ENCODE results near the gene ABCC4. TPM values are rescaled to one million over a fixed set of nuclear protein-coding genes. Genes with fewer than 3 reads are reported as not detected.

The ABCC4 gene
- total RNA-seq, 1 donor from 2014 or later: 12.9 TPM

GRCh38 chr13:95075506-95075905, 225.7 kb downstream of the ABCC4 start:
- no peak for DNase-seq (ENCODE audit: extremely low read depth, low read depth, low spot score)

GRCh38 chr13:95074820-95075219, 226.4 kb downstream of the ABCC4 start:
- DNase-seq (ENCODE audit: extremely low read depth, low read depth, low spot score): no peak

DNA sequence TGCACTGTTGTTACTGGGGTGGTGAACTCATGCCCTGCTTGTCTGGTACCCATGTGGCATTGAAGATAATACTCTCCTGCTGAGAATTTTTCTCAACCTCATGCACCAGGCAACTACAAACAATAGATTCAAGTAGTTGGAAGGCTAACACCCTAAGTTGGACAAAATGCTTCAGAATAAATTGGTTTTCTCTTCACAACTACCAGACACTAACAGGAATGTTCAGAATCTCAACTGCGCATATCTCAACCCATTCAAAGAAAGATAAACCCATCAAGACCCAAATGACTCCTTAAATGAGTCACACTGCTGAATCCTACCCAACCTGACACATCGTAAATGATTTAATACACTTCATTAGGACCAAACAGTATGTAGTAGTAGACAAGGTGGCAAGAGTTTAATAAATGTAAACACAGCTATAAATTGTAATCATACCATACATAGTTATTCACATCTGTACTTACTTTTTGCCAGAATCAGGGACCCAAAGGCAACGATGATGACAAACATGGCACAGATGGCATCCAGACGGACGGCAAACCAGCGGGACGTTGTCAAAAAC, 227.4 kb downstream of the ABCC4 start:
- DNase-seq (ENCODE audit: extremely low read depth, low read depth, low spot score): no peak

- DNase-seq (ENCODE audit: extremely low read depth, low read depth, low spot score): no peak
Measured at GRCh38 chr13:95067303-95067702, 233.9 kb downstream of the ABCC4 start.

- DNase-seq (ENCODE audit: extremely low read depth, low read depth, low spot score): no peak
Measured at GRCh38 chr13:95060014-95060519, 241.2 kb downstream of the ABCC4 start.

GRCh38 chr13:95059306-95059705, 241.9 kb downstream of the ABCC4 start:
- DNase-seq (ENCODE audit: extremely low read depth, low read depth, low spot score): no peak

GRCh38 chr13:95058680-95059079, 242.6 kb downstream of the ABCC4 start:
- no peak for DNase-seq (ENCODE audit: extremely low read depth, low read depth, low spot score)

DNA sequence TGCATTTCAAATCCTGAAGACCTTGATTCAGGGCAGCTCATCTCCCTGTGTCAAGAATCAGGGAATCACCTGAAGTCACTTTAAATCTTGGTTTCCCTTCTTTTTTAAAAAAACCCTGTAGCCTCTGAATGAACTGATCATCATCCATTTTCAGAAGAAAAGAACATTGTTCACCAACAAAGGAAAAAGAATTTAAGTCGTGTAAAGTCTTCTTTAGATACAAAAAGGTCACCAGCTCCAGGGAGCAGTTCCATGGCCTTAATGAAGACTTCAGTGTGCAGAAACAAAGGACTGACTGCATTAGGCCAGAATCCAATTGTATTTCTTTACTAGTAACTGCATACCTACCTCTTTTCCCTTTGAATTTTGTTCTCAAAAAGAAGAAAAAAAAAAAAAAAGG, 245.0 kb downstream of the ABCC4 start:
- DNase-seq (ENCODE audit: extremely low read depth, low read depth, low spot score): no peak

GRCh38 chr13:95050800-95051615, 250.2 kb downstream of the ABCC4 start:
- DNase-seq (ENCODE audit: extremely low read depth, low read depth, low spot score): no peak

DNA sequence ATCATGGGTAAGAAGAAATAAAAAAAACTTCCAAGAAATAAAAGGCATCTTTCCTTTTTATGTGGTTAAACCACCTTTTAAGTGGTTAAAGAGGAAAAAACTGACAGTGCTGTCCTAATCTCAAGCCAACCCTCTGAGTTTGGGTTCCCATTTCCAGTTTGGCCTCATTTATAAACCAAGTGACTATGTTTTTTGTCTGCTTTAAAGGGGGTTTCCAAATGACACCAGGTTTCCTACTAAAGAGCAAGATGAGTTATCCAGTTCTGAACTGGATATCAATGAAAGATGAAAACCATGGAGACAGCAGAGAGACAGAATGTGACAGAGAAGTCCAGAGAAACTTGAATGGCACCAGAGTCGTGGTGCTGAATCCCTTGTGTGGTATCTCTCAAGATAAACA, 251.5 kb downstream of the ABCC4 start:
- no peak for DNase-seq (ENCODE audit: extremely low read depth, low read depth, low spot score)

DNA sequence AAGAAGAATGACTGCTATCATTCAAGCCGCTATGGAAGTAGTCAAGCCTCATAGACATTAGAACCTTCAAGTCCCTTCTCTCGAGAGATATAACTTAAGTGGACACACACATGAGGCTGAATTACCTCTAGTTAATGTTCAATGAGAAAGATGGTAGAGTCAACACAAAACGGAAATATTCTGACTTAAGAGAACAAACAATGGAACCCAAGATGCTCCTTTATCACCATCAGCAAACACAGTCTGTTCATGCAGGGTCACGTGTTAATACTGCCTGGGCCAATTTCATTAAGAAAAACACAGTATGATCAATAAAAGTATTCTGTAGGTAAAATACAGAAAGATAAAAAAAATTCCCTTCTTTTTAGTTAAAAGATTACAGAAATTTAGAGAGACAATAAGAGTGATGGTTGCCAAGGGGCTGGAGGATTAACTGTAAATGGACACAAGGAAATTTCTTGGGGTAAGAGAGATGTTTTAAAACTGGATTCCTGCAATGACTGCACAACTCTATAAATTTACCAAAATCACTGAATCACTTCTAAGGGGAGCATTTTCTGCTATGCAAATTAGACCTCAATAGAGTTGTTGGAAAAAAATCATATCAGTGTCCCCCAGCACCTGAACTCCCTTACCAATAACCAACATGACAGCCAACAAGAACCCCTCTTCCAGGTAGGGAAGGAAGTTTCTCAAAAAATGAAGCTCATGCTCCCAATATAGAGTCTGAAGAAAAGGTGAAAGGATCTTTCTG, 256.6 kb downstream of the ABCC4 start:
- no peak for DNase-seq (ENCODE audit: extremely low read depth, low read depth, low spot score)

- DNase-seq (ENCODE audit: extremely low read depth, low read depth, low spot score): no peak
Measured at GRCh38 chr13:95039415-95039814, 261.8 kb downstream of the ABCC4 start.

DNA sequence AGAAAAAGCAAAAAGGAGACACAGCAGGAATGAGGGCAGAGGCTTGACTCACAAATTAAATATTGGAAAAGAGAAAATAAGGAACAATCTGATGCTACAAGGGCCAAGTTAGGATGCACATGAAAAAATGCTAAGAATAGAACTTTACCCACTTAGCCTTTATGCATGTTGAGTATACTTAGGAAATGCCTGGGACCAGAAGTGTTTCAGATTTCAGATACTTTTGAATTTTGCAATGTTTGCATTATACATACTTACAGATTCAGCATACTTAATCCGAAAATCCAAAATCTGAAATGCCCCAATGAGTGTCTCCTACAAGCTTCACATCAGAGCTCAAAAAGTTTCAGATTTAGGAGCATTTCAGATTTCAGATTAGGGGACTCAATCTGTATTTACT, 262.3 kb downstream of the ABCC4 start:
- DNase-seq (ENCODE audit: extremely low read depth, low read depth, low spot score): no peak

DNA sequence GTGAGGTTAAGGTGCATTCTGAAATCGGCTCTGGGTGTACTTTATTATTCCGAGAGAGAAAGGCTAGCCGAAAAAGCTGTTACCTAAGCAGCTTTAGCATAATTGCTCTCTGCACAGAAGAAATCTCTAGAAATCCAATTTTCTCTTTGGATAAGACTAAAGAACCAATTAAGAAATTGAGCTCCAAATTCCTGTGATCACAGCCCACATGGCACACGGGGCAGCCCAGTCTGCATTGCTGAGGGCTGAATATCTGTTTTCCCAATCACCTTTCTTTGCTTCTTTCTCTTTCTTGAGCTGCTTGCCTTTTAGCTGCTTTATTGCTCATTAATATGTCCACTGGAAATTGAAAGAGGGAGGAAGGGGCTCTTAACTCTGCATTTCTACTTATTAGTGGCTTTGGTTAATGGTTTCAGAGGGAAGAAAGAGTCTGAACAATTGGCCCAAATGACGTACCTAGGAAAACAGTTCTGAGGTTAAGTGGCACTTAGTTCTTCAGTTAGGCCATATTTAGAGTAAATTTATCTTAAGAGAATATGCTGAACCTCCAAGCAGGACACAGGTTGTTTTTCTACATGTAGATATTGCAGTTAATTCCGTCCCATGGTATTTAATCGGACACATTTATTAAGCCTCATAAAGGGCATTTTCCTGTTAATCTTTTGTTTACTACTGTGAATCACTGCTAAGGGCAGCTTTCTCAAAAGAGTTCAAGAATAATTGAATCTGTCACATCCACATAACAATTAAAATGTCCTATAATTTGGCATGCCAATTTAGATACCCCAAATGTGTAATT, 265.7 kb downstream of the ABCC4 start:
- no peak for DNase-seq (ENCODE audit: extremely low read depth, low read depth, low spot score)

DNA sequence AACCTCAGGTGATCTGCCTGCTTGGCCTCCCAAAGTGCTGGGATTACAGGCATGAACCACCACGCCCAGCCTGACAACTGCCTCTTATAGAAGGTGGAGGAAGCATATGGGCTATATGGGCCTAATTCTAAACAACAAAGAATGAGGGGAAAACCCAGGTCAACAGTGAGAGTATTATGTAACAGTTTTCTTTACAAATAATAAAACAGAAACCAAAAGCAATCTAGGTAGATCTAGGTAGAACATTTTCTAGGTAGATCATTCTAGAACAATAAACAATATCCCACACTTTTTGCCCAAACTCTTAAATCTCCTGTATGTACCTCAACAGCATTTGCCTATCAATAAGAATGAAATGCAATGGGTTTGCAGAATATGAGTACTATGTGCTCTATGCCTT, 267.4 kb downstream of the ABCC4 start:
- DNase-seq (ENCODE audit: extremely low read depth, low read depth, low spot score): no peak

- DNase-seq (ENCODE audit: extremely low read depth, low read depth, low spot score): no peak
Measured at GRCh38 chr13:95032121-95032520, 269.1 kb downstream of the ABCC4 start.

GRCh38 chr13:95030821-95031343, 270.4 kb downstream of the ABCC4 start:
- DNase-seq (ENCODE audit: extremely low read depth, low read depth, low spot score): no peak

GRCh38 chr13:95027638-95028037, 273.6 kb downstream of the ABCC4 start:
- DNase-seq (ENCODE audit: extremely low read depth, low read depth, low spot score): no peak

- DNase-seq (ENCODE audit: extremely low read depth, low read depth, low spot score): no peak
Measured at GRCh38 chr13:95025116-95025515, 276.1 kb downstream of the ABCC4 start.

DNA sequence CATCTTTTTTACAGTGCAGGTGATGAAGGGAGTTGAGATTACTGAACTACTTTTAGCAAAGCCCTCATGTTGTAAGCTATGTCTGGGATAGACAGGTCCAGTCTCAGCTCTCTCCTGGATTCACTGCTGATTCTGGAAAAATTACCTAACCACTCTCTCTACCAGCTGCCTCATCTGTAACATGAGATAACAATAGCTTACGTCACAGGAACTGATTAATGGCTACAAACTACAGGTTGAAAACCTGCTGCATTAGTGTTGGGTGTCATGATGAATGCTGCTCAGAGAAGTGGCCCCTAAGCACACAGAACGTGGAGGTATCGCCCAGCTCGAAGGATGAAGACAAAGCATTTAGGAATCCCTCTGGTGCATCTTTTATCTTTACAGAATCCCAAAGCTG, 277.8 kb downstream of the ABCC4 start:
- no peak for DNase-seq (ENCODE audit: extremely low read depth, low read depth, low spot score)

All from glomerular endothelial cell (primary cell).